Mucosa of gallbladder (tissue), 1 donor: ENCODE results near the gene SLC9A6. TPM values are rescaled to one million over a fixed set of nuclear protein-coding genes. Genes with fewer than 3 reads are reported as not detected.
"Not testable (repeated sequence)": the region's sequence is repeated elsewhere in the genome, so short reads cannot be mapped to it uniquely, and the experiment has no call there.

Experiments used
- DNase-seq: peaks from one replicate; pipeline ENCODE4 v3.0.0-alpha.2; 2020; ENCODE audit warnings: low spot score
- total RNA-seq: library from RNA; stranded (reverse); gene quantifications from one replicate; pipeline ENCODE4 v1.2.1, GENCODE V29; 2021
- donor health status: DM: no; HTN: no; CAD: no.

SLC9A6 gene
- total RNA-seq, 1 donor from 2014 or later, result 13.3 TPM

GRCh38 chrX:136029766-136030165, 44.5 kb downstream of the SLC9A6 start:
- no peak for DNase-seq

- DNase-seq, result peak; percentile 46
Observed at GRCh38 chrX:136030303-136031191, 45.3 kb downstream of the SLC9A6 start.

GRCh38 chrX:136031626-136032025, 46.4 kb downstream of the SLC9A6 start:
- DNase-seq, result no peak

- DNase-seq, result no peak
Observed at GRCh38 chrX:136032370-136032769, 47.1 kb downstream of the SLC9A6 start.

- DNase-seq, result no peak
Observed at GRCh38 chrX:136034668-136035067, 49.4 kb downstream of the SLC9A6 start.

- DNase-seq, result no peak
Observed at GRCh38 chrX:136035663-136036062, 50.4 kb downstream of the SLC9A6 start.

- DNase-seq, result no peak
Observed at GRCh38 chrX:136039485-136039884, 54.2 kb downstream of the SLC9A6 start.

GRCh38 chrX:136039968-136040367, 54.7 kb downstream of the SLC9A6 start:
- no peak for DNase-seq

GRCh38 chrX:136041254-136041812, 56.1 kb downstream of the SLC9A6 start:
- no peak for DNase-seq

GRCh38 chrX:136045008-136045407, 59.8 kb downstream of the SLC9A6 start:
- no peak for DNase-seq

- DNase-seq, result no peak
Observed at GRCh38 chrX:136046295-136047015, 61.2 kb downstream of the SLC9A6 start.

- DNase-seq, result no peak
Observed at GRCh38 chrX:136047016-136047642, 61.9 kb downstream of the SLC9A6 start.

GRCh38 chrX:136047969-136048368, 62.7 kb downstream of the SLC9A6 start:
- no peak for DNase-seq

GRCh38 chrX:136048446-136048845, 63.2 kb downstream of the SLC9A6 start:
- DNase-seq, result no peak

GRCh38 chrX:136049608-136050007, 64.4 kb downstream of the SLC9A6 start:
- no peak for DNase-seq

GRCh38 chrX:136050875-136051274, 65.6 kb downstream of the SLC9A6 start:
- not testable (repeated sequence) for DNase-seq

GRCh38 chrX:136051611-136052010, 66.4 kb downstream of the SLC9A6 start:
- DNase-seq, result no peak

- DNase-seq, result peak; percentile 33
Observed at GRCh38 chrX:136055651-136056221, 70.5 kb downstream of the SLC9A6 start.

GRCh38 chrX:136057567-136057966, 72.3 kb downstream of the SLC9A6 start:
- DNase-seq, result no peak

GRCh38 chrX:136059350-136059749, 74.1 kb downstream of the SLC9A6 start:
- DNase-seq, result no peak

- DNase-seq, result no peak
Observed at GRCh38 chrX:136061286-136061685, 76.1 kb downstream of the SLC9A6 start.

- no peak for DNase-seq
Observed at GRCh38 chrX:136061696-136062095, 76.5 kb downstream of the SLC9A6 start.
